T47D (cell line): Measurements from ENCODE around the gene ZNF140.
A peak's percentile ranks its signal among the peaks of the same experiment; 100 is the strongest.

Experiments used
- DNase-seq, 2 experiments: peaks; one replicate each; pipeline versions ENCODE4 v3.0.0 to v3.0.0-alpha.2; 2011 to 2012; ENCODE audit warnings: low read depth in 1 of 2, low spot score in 1 of 2
- JUND ChIP-seq: IDR thresholded peaks from 2 replicates; pipeline ENCODE4 v1.6.1; 2012; ENCODE audit warnings: low read depth
- in situ Hi-C: cut with HindIII; loops from 2 replicates; pipeline ENCODE4 v1.10.0; 2016; ENCODE audit warnings: low sequenced_read_pairs, low pct_unique_long_range_greater_than_20kb

ZNF140 gene

GRCh38 chr12:133080368-133081158 is at the start of gene ZNF140:
Gene ZNF140 (plus strand): TSS chr12:133080923. CDS start chr12:133081321, 398 bp downstream.
- DNase-seq, result peak; percentile 71 to 99
- in situ Hi-C loops, result no loop called here
- no peak for TF ChIP-seq JUND

GRCh38 chr12:133037207-133038005 is 43.3 kb upstream of the ZNF140 start, which contains the start of gene ZNF84:
Gene ZNF84 (plus strand): TSS chr12:133037509. CDS start chr12:133041468, 3,959 bp downstream.
- no peak for TF ChIP-seq JUND
- in situ Hi-C loops, result no loop called here
- peak; percentile 78 to 100 for DNase-seq

DNA sequence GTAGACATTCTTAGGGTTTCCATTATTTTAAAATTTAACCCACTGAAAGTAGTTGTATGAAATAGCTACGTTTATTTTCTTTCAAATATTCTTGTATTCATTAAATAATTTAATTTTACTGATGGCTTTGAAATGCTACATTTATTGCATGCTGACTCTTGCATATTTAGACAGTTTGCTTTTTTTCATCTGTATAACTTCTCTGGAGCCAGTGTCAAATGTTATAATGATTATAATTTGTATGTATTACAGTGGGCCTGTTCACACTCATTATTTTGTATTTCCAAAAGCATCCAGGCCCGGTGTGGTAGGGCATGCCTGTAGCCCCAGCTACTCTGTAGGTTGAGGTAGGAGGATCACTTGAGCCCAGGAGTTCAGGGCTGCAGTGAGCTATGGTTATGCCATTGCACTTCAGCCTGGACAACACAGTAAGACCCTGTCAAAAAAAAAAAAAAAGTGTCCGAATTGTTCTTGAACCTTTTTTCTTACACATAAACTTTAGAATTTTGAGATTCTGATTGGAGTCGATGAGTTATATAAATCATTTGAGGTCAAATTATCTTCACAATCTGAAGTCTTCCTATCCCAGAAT is 42.5 kb upstream of the ZNF140 start:
- TF ChIP-seq JUND, result no peak
- DNase-seq, result no peak
- in situ Hi-C loops, result no loop called here

DNA sequence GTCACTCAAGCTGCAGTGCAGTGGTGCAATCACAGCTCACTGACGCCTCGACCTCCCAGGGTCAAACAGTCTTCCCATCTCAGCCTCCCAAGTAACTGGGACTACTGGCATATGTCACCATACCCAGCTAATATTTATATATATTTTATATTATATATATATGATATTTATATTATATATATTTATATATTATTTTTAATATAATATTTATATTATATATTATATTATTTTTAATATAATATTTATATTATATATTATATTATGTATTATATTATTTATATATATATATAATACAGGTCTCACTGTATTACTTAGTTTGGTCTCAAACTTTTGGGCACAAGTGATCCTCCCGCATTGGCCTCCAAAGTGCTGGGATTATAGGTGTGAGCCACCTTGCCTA is 34.0 kb upstream of the ZNF140 start:
- in situ Hi-C loops, result no loop called here
- no peak for DNase-seq
- TF ChIP-seq JUND, result no peak

GRCh38 chr12:133057446-133057845 is 23.3 kb upstream of the ZNF140 start:
- no peak for DNase-seq
- no peak for TF ChIP-seq JUND
- in situ Hi-C loops, result no loop called here

GRCh38 chr12:133058203-133059113 is 22.3 kb upstream of the ZNF140 start:
- in situ Hi-C loops, result no loop called here
- no peak for TF ChIP-seq JUND
- peak in 1 of 2 experiments; percentile 51 for DNase-seq

DNA sequence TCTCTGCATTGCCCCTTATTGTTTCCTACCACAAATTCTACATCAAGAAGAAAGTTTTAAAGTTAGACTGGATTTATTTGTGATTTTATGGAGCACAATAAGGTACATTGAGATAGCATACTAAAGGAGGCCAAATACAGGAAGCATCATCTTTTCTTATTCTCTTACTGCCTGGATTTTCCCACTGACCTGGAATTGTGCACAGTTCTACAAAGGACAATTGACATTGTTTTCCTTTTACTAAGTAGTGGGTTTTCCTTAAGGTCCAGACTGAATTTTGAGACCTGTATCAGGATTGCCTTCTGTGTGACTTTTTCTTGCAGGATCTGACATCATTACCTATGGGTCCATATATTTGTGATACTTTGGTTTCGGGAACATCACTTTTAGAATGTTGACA is 18.8 kb upstream of the ZNF140 start:
- no peak for TF ChIP-seq JUND
- no peak for DNase-seq
- in situ Hi-C loops, result no loop called here

GRCh38 chr12:133063556-133063955 is 17.2 kb upstream of the ZNF140 start:
- TF ChIP-seq JUND, result no peak

DNA sequence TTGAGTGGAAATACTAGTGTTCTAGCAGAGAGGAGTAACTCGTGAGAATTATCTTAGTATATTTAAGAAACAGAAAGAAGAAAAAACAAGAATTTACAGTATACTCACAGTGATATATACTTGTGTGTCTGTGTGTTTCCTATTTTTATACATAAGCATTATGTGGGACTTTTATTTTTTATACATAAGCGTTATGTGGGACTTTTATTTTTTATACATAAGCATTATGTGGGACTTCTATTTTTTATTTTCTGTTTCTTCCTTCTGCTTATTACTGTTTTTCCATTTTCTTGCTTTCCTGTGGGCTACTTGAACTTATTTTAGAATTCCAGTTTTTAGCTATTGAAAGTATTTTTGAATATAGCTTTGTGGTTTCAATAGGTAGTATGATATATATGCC is 6.9 kb upstream of the ZNF140 start:
- no peak for DNase-seq
- TF ChIP-seq JUND, result no peak
- in situ Hi-C loops, result no loop called here

More at GRCh38 chr12:133063556-133063955, 17.2 kb upstream of the ZNF140 start:
- in situ Hi-C loops, result no loop called here
- DNase-seq, result no peak

- no peak for TF ChIP-seq JUND
- DNase-seq, result peak; percentile 81 to 100
- in situ Hi-C loops, result no loop called here
Observed at GRCh38 chr12:133080026-133080367, 726 bp upstream of the ZNF140 start.

DNA sequence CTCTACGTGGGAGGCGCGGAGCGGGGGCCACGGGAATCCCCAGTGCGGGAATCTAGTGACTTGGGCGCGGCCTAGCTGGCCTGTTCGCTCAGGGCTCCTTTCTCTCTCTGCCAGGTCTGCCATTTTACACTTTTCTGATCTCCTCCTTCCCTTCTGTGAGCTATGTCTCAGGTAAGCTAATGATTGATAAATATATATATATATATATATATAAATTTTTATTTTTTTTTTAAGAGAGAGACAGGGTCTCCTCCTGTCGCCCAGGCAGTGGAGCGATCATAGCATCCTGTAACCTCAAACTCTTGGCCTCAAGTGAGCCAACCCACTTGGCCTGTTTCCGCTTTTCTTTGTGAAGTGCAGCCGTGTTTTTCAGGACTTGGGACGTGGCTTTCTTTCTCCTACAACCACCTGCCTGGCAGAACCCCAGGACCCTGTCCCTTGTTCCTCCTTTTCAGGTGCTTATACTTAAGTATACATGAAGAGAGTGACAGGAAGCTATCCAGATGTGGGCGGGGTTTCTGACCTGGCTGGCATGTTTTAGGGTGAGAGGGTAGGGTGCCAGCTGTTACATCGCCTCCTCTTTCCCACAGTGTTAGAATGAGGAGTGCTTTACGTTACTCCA is 547 bp downstream of the ZNF140 start:
- in situ Hi-C loops, result no loop called here
- peak in 1 of 2 experiments; percentile 38 for DNase-seq
- TF ChIP-seq JUND, result no peak

GRCh38 chr12:133083345-133083744 is 2.6 kb downstream of the ZNF140 start:
- no peak for TF ChIP-seq JUND
- DNase-seq, result no peak
- in situ Hi-C loops, result no loop called here
